ENCODE data around the gene EIF3L.
A peak's percentile ranks its signal among the peaks of the same experiment; 100 is the strongest.

EIF3L gene

DNA sequence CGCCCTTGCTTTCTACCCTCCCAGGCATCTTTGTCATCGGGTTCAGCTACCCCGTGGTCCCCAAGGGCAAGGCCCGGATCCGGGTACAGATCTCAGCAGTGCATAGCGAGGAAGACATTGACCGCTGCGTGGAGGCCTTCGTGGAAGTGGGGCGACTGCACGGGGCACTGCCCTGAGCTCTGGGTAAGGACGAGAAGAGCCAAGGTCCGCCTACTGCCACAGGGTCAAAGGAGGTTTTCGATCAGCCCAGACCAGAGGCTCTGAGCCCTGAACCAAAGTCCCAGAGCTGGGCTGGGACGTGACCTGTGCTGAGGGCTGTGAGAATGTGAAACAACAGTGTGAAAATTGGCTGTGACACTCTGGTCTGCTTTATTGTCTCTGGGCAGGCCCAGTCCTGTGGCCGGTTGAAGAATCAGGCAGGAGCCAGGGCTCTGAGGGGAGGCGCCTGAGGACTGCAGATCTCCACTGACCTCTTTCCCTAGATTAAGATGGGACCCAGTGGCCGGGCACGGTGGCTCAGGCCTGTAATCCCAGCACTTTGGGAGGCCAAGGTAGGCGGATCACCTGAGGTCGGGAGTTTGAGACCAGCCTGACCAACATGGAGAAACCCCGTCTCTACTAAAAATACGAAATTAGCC is 32.6 kb upstream of the EIF3L start:
- DNase-seq (ENCODE audit: low read depth in 1 of 2, low spot score in 1 of 2) = no peak

DNA sequence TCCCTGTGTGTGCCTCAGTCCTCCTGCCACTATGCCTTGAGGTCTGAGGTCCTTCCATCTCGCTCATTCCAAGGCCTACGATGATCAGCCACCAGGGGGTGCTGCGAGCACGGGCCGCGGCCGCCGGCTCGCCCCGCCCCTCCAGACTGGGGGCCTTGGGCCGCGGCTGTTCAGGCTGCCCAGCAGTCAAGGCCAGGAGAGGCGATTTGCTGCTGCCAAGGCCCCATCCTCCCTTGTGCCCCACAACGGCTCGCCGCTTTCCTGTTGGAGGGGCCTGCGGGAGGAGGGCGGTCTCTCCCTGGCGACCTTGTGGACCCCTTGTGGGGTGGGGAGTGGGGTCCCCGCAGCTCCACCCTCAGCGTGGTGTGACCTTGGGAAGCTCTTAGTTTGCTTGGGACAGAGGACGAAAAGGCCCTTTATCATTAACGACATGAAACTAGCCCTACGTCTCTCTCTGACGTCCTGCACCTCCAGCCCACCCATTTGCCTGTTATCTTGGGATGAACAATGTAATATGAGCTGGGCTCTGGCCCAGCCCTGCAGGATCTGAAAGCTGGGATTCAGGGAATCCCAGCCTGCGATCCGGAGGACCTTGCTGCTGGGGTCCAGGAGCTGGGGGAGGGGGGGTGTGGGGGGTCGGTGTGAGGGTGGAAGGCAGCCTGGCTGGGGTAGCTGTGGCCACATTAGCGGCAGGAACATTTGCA is 31.4 kb upstream of the EIF3L start:
- DNase-seq (ENCODE audit: low read depth in 1 of 2, low spot score in 1 of 2) = peak; percentile 75 to 85

DNA sequence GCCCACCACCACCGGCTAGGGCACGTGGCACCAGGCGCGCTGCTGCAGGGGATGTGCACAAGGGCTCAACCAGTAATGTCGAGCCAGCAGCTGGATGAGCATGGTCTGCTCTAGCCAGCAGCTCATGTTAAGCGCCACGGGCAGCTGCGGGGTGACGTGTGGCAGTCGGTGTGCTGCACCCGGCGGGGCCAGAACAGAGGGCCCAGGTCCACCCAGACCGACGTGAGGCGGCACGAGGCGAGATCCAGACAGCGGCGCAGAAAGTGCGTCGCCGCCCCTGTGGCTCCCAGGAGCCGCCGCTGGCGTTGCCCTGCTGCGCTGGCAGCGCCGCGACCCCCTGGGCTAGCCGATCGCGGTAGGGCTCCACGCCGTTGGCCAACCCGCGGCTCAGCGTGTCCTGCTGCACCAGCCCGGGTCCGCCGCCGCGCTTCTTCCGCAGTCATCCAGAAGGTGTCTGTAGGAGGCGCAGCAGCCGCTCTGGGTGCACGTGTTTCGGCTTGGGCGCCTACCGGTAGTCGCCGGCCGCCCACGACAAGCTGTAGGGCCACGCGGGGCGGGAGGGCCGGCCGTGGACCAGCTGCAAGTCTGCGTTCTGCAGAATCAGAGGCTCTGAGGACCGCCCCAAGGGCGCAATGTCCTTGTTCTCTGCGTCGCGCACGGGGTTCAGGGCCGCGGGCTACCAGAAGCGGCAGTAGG is 30.7 kb upstream of the EIF3L start:
- DNase-seq (ENCODE audit: low read depth in 1 of 2, low spot score in 1 of 2) = peak; percentile 50 to 51

DNA sequence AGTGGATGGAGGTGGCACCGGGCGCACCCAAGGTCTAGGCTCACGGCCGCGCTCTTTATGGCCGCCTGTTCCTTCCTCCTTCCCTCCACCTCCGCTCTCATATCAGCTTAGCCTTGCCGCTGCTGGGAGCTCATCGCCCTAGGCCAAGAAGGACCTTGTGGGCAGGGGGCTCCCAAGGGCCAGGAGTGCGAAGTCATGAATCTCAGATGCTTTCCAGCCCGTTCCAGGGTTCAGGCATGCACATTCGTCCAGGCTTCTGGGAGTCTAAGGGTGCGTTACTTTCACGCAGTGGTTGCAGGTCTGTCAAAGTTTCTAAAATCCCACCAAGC is 30.1 kb upstream of the EIF3L start:
- DNase-seq (ENCODE audit: low read depth in 1 of 2, low spot score in 1 of 2) = no peak

DNA sequence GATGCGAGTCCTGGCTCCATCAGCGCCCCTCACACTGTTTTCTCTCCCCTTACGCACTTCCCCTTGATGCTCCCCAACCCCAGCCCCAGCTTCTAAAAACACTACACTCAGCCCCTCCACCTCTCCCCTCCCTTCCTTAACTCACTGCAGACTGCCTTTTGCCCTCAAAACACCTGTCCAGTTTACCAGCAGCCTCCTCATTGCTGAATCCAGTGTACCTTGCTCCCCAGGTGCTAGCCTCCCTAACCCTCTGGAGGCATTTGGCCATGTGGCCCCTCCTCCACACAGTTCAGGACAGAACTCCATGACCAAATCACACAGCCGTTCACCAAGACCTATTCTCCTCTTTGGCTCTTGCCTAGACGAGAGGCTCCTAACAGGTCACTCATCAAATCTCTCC is 28.9 kb upstream of the EIF3L start:
- DNase-seq (ENCODE audit: low read depth in 1 of 2, low spot score in 1 of 2) = no peak

DNA sequence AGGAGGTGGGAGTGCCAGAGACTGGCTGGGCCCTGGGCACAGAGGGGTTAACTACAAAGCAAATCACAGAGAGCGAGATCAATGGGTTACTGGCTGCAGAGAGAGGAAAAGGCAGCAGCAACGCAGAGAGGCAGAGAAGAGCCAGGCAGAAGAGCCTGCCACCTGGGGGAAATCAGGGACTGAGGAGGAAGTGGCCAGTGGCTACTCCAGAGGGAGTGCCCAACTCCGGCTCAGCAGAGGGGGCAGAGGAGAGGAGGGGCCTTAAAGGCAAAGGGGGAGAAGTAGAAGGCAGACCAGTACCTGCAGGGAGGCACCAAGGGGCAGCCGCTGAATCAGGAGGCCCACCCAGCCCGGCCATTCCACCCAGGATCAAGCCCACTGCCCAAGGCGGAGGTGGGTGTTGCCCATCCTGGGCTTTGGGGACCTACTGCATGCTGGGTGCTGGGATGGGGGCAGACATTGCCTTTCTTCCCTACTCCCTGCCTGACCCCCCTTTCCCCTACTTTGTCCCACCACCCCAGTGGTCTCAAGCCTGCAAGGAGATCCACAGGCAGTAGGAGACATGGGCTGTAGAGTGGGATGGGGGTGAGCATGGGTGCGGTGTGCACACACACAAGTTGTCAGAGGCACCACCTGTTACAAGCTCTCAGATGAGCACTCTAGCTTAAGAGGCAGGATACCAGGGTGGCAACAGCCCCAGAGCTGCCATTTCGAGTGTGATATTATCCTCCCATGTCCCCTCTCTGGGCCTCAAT is 27.0 kb upstream of the EIF3L start:
- no peak for DNase-seq (ENCODE audit: low read depth in 1 of 2, low spot score in 1 of 2)

DNA sequence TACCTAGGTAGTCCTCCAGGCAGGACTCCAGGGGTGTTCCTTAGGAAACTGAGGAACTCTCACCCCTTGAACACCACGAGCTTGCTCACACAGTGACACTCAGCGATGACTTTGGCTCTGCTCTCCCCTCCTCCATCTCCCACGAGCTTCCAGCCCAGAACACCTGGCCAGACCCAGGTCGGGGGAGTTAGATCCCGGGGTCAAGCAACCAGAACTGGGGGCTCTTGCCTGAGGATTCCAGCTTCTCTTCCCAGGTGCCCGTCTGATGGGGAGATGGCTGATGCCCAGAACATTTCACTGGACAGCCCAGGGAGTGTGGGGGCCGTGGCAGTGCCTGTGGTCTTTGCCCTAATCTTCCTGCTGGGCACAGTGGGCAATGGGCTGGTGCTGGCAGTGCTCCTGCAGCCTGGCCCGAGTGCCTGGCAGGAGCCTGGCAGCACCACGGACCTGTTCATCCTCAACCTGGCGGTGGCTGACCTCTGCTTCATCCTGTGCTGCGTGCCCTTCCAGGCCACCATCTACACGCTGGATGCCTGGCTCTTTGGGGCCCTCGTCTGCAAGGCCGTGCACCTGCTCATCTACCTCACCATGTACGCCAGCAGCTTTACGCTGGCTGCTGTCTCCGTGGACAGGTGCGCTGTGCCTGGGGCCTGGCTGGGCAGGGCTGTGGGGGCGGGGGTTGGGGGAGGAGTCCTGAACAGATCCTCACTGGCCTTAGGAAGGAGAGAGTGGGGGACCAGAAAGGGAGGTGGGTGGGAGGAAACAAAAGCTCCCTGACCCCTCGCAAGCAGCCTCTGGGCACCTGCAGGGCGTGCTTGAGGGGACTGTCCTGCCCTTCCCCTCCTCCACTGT is 25.9 kb upstream of the EIF3L start, which contains the start of gene GALR3:
GALR3 (plus strand) TSS at position 249 of the 852 bp plus-strand sequence; CDS start at position 274, 25 bp downstream.
- DNase-seq (ENCODE audit: low read depth in 1 of 2, low spot score in 1 of 2) = no peak

DNA sequence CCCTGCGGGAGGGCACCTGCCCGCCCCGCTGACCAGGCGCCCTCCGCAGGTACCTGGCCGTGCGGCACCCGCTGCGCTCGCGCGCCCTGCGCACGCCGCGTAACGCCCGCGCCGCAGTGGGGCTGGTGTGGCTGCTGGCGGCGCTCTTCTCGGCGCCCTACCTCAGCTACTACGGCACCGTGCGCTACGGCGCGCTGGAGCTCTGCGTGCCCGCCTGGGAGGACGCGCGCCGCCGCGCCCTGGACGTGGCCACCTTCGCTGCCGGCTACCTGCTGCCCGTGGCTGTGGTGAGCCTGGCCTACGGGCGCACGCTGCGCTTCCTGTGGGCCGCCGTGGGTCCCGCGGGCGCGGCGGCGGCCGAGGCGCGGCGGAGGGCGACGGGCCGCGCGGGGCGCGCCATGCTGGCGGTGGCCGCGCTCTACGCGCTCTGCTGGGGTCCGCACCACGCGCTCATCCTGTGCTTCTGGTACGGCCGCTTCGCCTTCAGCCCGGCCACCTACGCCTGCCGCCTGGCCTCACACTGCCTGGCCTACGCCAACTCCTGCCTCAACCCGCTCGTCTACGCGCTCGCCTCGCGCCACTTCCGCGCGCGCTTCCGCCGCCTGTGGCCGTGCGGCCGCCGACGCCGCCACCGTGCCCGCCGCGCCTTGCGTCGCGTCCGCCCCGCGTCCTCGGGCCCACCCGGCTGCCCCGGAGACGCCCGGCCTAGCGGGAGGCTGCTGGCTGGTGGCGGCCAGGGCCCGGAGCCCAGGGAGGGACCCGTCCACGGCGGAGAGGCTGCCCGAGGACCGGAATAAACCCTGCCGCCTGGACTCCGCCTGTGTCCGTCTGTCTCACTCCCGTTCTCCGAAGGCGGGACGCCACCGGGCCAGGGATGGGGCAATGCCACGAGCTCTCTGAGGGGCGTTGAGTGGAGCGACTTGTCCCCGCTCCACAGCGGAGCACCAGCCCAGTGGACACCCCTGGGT is 24.3 kb upstream of the EIF3L start:
- DNase-seq (ENCODE audit: low read depth in 1 of 2, low spot score in 1 of 2) = no peak

DNA sequence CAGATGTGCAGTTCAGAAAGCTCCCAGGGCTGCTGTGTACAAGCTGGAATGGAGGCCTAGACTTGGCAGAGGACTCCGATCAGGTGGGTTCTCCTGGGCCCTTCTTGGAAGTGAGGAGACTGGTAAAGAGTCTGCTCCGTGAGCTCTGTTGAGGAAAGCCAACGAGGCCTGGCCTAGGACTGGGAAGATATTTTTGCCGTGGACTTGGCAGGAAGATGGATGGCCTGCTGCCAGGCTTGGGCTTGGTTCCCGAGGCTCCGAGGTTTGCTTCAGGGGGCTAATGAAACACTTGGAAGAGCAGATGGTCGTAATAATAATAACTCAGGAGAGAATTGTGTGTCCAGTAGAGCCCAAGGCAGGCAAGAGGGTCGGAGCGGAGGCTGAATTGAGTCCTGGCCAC is 22.2 kb upstream of the EIF3L start:
- no peak for DNase-seq (ENCODE audit: low read depth in 1 of 2, low spot score in 1 of 2)

DNA sequence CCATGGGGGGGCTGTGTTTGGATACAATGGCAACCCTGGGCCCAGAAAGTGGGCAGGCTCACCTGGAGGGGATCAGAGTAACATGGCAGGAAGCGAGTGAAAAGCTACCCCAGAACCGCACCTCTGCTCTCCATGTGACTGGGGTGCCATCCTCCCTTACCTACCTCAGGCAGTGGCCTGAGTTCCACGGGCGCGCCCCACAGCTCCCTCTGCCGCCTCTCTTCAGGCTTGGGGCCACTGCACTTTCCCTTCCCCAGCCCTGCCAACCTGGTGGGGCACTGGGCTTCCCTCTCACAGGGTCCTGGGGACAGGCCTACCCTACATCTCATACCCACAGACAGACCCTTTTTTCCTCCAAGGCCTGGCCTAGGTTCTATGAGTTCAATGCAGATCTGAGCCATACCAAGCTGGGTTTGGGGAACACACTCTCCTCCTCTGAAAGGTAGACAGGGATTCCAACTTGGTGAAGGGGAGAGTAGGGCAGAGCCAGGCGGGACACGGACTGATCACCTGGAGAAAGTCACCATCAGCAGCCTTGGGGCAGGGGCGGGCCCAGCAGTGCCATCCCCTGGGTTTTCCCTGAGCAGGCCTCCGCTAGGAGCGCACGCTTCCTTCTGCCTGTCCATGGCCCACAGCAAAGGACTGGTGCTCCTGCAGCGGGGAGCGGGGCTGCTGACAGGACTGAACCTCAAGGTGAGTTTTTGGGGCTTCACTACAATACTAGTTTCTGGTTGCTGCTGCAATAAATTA is 19.0 kb upstream of the EIF3L start:
- no peak for DNase-seq (ENCODE audit: low read depth in 1 of 2, low spot score in 1 of 2)

DNA sequence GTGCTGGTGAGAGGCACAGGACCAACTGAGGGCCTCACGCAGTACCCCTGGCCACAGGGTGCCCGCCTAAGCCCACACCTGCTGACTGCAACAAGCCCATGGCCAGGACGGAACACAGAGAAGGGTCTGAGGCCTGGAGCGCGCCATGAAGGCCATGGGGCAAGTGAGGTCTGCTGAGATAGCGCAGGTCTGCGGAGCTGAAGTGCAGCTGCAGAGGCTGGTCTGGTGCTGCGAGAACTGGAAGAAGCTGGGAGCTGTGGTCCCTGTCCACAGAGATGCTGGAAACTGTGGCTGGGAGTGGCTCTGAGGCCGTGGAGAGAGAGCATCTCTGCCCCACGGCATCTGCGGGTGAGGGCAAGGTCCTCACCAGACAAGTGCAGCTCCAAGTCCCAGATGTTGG is 17.7 kb upstream of the EIF3L start:
- DNase-seq (ENCODE audit: low read depth in 1 of 2, low spot score in 1 of 2) = no peak

DNA sequence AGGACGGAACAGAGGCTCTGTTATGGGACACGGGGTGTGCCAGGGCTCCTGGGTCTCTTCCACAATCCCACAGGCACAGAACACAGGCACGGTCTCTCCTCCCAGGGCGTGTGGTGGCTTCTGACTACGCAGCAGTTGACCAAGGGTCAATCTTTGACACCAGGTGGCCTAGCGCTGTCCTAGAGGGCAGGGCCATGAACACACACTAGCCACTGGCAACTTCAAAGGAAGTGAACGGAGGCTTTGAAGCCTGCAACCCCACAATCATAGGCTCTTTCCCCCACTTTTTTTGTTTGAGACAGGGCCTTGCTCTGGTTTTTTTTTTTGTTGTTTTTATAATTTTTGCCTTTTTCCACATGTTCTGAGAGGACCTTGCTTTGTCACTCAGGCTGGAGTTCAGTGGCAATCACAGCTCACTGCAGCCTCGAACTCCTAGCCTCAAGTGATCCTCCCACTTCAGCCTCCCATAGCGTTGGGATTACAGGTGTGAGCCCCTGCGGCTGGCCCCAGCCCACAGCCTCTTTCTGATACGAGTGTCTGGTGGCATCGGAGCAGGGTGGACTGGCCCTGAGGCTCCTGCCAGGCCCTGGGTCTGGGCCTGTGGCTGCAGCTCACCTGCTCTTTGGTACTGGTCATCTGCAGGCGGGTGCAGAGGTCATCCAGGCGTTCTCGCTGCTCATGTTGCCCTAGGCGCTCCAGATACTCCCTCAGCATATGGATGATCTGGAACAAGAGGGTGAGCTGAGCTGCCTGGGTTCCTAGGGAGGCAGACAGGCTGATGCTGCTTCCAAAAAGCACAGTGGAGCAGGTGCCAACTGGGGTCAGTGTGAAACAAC is 17.0 kb upstream of the EIF3L start:
- no peak for DNase-seq (ENCODE audit: low read depth in 1 of 2, low spot score in 1 of 2)

DNA sequence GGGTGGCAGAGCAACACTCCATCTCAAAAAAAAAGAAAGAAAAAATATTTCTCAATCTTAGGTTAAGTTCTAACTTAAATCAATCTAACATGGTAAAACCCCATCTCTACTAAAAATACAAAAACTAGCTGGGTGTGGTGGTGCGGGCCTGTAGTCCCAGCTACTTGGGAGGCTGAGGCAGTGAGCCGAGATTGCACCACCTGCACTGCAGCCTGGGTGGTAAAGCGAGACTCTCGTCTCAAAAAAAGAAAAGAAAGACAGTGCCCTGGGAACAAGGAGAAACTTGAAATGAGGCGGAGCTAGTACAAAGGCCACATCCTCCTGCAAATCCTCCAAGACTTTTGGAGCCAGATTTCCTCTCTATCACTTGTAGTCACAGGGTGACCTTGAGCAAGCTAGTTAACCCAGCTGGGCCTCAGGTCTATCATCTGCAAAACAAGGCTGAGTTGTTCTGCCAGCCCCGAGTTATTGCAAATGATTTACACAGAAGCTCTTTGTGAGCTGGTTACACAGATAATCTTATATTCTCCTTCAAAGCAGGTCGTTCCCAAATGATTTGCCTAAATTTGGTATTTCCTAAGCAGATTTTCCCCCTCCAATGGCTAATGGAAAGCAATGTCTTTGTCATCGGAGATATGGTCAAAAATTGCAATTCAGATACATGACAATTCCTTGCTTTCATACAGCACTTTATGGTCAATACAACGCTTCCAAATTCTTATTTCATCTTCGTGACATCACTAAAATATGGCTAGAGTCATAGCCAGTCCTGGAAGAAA is 7.0 kb upstream of the EIF3L start:
- DNase-seq (ENCODE audit: low read depth in 1 of 2, low spot score in 1 of 2) = no peak

DNA sequence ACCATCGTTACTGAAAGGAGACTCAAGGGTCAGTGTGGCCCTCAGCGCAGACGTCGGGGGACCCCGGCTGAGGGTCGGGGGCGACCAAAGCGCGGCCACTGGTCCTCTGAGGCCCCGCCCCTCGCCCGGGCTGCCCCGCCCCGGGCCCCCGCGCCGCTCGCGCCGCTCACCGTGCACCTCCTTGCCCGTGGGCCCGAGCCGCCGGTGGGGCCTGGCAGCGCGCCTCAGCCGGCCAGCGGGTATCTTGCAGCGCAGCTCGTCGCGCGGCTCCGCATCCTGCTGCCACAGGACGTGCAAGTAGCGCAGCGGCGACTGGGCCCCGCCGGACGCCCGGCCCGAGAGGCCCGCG is 5.5 kb upstream of the EIF3L start:
- DNase-seq (ENCODE audit: low read depth in 1 of 2, low spot score in 1 of 2) = peak in 1 of 2 donors; percentile 12

DNA sequence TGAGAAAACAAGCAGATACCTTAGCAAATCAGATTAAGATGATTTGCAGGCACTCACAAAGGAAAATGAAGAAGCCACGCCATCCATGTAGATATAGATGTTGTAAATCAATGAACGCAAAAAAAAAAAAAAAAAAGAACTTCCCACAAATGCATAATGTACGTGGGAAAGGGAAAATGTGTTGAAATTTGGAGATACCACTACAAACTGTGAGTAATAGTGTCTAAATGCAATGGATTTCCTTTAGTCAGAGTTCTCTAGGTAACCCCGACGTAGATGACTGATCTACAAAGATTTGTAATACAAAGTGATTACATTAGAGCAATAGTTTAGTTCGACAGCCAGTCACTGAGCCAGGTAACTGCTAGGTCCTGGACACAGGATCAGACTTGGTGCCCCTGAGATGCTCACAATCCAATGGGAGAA is 4.3 kb upstream of the EIF3L start:
- no peak for DNase-seq (ENCODE audit: low read depth in 1 of 2, low spot score in 1 of 2)

DNA sequence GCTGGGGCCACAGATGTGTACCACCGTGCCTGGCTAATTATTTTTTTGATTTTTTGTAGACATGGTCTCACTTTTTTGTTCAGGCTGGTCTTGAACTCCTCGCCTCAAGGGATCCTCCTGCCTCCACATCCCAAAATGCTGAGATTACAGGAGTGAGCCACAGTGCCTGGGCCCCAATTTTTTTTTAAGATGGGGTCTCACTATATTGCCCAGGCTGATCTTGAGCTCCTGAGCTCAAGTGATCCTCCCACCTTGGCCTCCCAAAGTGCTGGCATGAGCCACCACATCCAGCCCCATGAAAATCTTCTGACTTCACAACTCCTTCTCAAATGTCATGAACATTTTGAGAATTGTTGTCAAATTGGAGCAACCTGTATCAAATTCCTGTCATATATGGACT is 2.8 kb upstream of the EIF3L start:
- no peak for DNase-seq (ENCODE audit: low read depth in 1 of 2, low spot score in 1 of 2)

DNA sequence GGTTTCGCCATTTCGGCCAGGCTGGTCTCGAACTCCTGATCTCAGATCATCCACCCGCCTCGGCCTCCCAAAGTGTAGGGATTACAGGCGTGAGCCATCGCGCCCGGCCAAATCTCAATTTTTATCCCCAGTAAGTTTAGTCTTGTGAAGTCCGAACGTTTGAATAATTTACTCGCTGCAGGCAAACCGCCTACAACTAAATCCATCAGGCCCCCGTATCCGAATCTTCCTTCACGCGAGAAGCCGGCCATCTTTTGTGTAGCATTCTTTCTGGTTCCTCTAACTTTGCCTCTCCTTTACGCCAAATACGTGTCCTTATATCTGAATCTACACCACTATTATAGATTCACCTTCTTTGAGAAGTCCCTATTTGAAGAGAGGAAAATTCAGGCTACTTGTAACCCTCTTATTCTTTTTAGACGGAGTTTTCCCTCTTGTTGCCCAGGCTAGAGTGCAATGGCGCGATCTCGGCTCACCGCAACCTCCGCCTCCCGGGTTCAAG is 581 bp upstream of the EIF3L start:
- DNase-seq (ENCODE audit: low read depth in 1 of 2, low spot score in 1 of 2) = no peak

Measured in activated CD4-positive, alpha-beta T cell treated with anti-CD3 and anti-CD28 coated beads, Interleukin-2, amount 50 U/mL, for 24 hours (primary cell).